ENCODE measurements around the gene TIGD3.
A peak's percentile ranks its signal among the peaks of the same experiment; 100 is the strongest.

Gene TIGD3

DNA sequence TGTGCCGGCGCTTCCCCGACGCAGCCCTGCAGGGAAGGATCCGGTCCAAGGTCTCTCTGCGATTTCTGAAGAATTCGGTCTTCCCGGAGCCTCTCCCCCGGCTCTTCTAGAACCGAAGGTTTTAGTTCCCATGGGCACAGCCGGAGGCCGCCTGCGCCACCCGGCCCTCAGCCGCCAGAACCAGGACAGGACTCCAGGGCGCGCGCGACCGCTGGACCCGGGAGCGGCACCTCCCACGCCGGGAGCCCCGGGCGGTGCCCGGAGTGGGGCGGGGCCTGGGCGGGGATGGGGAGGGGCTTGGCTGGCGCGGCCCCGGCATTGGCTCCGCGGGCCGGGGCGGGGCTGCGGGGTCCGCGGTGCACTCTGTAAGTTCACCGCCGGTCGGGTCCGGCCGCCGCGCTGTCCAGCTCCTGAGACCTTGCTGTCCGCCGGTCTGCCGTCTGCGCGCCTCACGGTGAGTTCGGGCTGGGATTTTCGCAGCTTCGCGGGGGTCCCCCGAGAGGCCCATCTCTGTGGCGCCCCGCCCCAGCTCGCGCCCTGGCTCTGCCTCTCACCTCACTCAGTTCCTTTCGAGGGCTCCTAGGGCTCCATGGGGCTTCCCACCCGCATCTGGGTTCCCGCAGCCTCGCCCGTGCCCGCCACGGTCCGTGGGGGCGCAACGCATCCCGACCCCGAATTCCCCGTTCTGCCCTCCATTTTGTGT lies 39.9 kb upstream of the TIGD3 start, which contains the start of gene CDC42EP2:
Gene CDC42EP2, plus strand, starts transcription at position 366 of the 703 bp plus-strand sequence. CDS start 6,033 bp downstream, outside the sequence.
- peak within 1 kb of the TSS; percentile 54 for H3K9ac ChIP-seq (ENCODE audit: low read length)
- no peak within 1 kb of the TSS for H3K27ac ChIP-seq (ENCODE audit: low read depth, low read length, poor library complexity, severe bottlenecking)
- no peaks in the 10 kb centered on the region for H3K79me2 ChIP-seq (ENCODE audit: insufficient read depth, low read length)
- H3F3A ChIP-seq (ENCODE audit: insufficient read depth, low read length), result no peaks in the 10 kb centered on the region
- H3K4me3 ChIP-seq (ENCODE audit: low read depth, low read length, poor library complexity, severe bottlenecking), result peak within 1 kb of the TSS; percentile 70
- peaks cover 9% of the 10 kb centered on the region; the same call in 1 of the 2 replicates for H3K27me3 ChIP-seq (ENCODE audit: insufficient read depth, low read length)
- H3K4me2 ChIP-seq (ENCODE audit: low read length), result peak within 1 kb of the TSS; percentile 89
- H3K4me1 ChIP-seq (ENCODE audit: insufficient read depth, low read length, severe bottlenecking), result peaks cover 6% of the 10 kb centered on the region
- no peaks in the 10 kb centered on the region for H3K9me3 ChIP-seq (ENCODE audit: low read length)
- H3K9me2 ChIP-seq (ENCODE audit: low read depth, low read length), result no peaks in the 10 kb centered on the region
- TF ChIP-seq EZH2 (IDR thresholded peaks at IDR 0.05; ENCODE audit: borderline replicate concordance, low read length), result no peak
- H2AFZ ChIP-seq (ENCODE audit: low read length), result 0 out of 2 replicates have a peak within 1 kb of the TSS, but pooled peaks have one; percentile 3
- no peaks in the 10 kb centered on the region for H4K20me1 ChIP-seq (ENCODE audit: insufficient read depth, low read length)
- no peaks in the 10 kb centered on the region for H3K36me3 ChIP-seq (ENCODE audit: insufficient read depth, low read length)

DNA sequence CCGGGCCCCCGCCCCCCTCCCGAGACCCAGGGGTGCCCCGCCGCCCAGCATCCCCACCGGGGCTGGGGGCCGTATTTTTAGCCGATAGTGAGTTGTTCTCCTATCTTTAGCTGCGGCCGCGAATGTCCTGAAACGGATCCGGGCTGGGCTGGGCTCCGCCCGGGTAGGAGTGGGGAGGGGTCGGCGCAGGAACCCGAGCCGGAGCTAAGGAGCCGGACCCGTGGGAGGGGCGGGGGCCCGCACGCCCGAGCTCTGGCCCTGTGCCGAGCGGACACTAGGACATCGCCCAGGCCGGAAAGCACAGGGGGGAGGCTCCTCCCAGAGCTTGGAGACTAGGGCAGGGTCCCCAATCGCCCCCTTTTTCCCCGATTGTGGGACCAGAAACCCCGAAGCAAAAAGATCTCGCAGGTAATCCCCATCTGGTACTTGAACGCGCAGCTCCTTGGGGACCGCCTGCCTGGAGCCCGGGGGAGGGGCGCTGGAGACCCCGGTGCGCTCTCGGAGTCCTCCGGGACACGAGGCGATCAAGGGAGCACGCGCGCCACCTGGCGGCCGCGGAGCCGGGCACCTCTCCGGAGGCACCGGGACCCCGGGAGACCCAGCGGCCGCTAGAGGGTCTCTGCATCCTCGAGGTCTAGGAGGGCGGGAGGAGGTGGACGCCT lies 39.2 kb upstream of the TIGD3 start:
- Histone ChIP-seq H3K27ac (ENCODE audit: low read depth, low read length, poor library complexity, severe bottlenecking) (no peak overlapping the region), H3K79me2 (ENCODE audit: insufficient read depth, low read length) (no peaks in the 10 kb centered on the region), H3K27me3 (ENCODE audit: insufficient read depth, low read length) (peaks cover 9% of the 10 kb centered on the region; the same call in 1 of the 2 replicates), H3K9ac (ENCODE audit: low read length) (peak overlapping the region; percentile 54), H3F3A (ENCODE audit: insufficient read depth, low read length) (no peaks in the 10 kb centered on the region), H3K36me3 (ENCODE audit: insufficient read depth, low read length) (no peaks in the 10 kb centered on the region), H4K20me1 (ENCODE audit: insufficient read depth, low read length) (no peaks in the 10 kb centered on the region), H3K4me1 (ENCODE audit: insufficient read depth, low read length, severe bottlenecking) (peaks cover 6% of the 10 kb centered on the region), H3K4me3 (ENCODE audit: low read depth, low read length, poor library complexity, severe bottlenecking) (peak overlapping the region; percentile 70), H3K9me3 (ENCODE audit: low read length) (no peaks in the 10 kb centered on the region), H3K4me2 (ENCODE audit: low read length) (peak overlapping the region; percentile 89), H2AFZ (ENCODE audit: low read length) (0 out of 2 replicates have a peak overlapping the region, but pooled peaks have one; percentile 3), H3K9me2 (ENCODE audit: low read depth, low read length) (no peaks in the 10 kb centered on the region)
- TF ChIP-seq, protein P1, sequence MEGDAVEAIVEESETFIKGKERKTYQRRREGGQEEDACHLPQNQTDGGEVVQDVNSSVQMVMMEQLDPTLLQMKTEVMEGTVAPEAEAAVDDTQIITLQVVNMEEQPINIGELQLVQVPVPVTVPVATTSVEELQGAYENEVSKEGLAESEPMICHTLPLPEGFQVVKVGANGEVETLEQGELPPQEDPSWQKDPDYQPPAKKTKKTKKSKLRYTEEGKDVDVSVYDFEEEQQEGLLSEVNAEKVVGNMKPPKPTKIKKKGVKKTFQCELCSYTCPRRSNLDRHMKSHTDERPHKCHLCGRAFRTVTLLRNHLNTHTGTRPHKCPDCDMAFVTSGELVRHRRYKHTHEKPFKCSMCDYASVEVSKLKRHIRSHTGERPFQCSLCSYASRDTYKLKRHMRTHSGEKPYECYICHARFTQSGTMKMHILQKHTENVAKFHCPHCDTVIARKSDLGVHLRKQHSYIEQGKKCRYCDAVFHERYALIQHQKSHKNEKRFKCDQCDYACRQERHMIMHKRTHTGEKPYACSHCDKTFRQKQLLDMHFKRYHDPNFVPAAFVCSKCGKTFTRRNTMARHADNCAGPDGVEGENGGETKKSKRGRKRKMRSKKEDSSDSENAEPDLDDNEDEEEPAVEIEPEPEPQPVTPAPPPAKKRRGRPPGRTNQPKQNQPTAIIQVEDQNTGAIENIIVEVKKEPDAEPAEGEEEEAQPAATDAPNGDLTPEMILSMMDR (IDR thresholded peaks at IDR 0.05; ENCODE audit: low read length), result peak; percentile 98
- TF ChIP-seq EZH2 (IDR thresholded peaks at IDR 0.05; ENCODE audit: borderline replicate concordance, low read length), result no peak

DNA sequence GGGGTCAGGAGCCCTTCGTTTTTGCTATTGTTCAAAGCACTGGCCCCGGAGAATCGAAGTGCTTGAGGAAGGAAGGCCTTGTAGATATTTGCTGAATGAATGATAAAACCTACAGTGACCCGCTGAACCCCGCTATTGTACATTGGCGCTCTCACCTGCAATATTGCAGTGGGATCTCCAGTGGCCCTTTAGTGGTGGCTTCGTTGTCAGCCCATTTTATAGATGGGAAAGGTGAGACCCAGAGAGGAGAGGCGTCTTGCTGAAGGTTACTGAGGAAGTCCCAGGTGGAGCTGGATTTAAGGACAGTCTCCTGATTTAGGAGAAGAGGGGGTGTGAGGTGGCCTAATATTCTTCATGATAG lies 38.7 kb upstream of the TIGD3 start:
- H3K27ac ChIP-seq (ENCODE audit: low read depth, low read length, poor library complexity, severe bottlenecking), result no peak overlapping the region
- no peaks in the 10 kb centered on the region for H3K9me2 ChIP-seq (ENCODE audit: low read depth, low read length)
- H3K4me1 ChIP-seq (ENCODE audit: insufficient read depth, low read length, severe bottlenecking), result peaks cover 6% of the 10 kb centered on the region
- no peaks in the 10 kb centered on the region for H3F3A ChIP-seq (ENCODE audit: insufficient read depth, low read length)
- H3K36me3 ChIP-seq (ENCODE audit: insufficient read depth, low read length), result no peaks in the 10 kb centered on the region
- peak overlapping the region; percentile 70 for H3K4me3 ChIP-seq (ENCODE audit: low read depth, low read length, poor library complexity, severe bottlenecking)
- H4K20me1 ChIP-seq (ENCODE audit: insufficient read depth, low read length), result no peaks in the 10 kb centered on the region
- H3K9ac ChIP-seq (ENCODE audit: low read length), result no peak overlapping the region
- H2AFZ ChIP-seq (ENCODE audit: low read length), result no peak overlapping the region
- no peak for TF ChIP-seq EZH2 (IDR thresholded peaks at IDR 0.05; ENCODE audit: borderline replicate concordance, low read length)
- TF ChIP-seq, protein P1 (IDR thresholded peaks at IDR 0.05; ENCODE audit: low read length), result peak; percentile 29; the same call in 1 of the 2 replicates
- peak overlapping the region; percentile 89 for H3K4me2 ChIP-seq (ENCODE audit: low read length)
- peaks cover 9% of the 10 kb centered on the region; the same call in 1 of the 2 replicates for H3K27me3 ChIP-seq (ENCODE audit: insufficient read depth, low read length)
- H3K79me2 ChIP-seq (ENCODE audit: insufficient read depth, low read length), result no peaks in the 10 kb centered on the region
- no peaks in the 10 kb centered on the region for H3K9me3 ChIP-seq (ENCODE audit: low read length)
